GM19328 (cell line): ENCODE results near the gene DIP2C.
"Not testable (repeated sequence)": the region's sequence is repeated elsewhere in the genome, so short reads cannot be mapped to it uniquely, and the experiment has no call there.

Experiments used
- ATAC-seq: cut with Tn5 transposase; IDR thresholded peaks from one replicate; pipeline ENCODE4 v1.9.1; 2021; ENCODE audit warnings: mild to moderate bottlenecking, moderate library complexity; ENCODE audit not compliant: unreplicated experiment

The DIP2C gene

DNA sequence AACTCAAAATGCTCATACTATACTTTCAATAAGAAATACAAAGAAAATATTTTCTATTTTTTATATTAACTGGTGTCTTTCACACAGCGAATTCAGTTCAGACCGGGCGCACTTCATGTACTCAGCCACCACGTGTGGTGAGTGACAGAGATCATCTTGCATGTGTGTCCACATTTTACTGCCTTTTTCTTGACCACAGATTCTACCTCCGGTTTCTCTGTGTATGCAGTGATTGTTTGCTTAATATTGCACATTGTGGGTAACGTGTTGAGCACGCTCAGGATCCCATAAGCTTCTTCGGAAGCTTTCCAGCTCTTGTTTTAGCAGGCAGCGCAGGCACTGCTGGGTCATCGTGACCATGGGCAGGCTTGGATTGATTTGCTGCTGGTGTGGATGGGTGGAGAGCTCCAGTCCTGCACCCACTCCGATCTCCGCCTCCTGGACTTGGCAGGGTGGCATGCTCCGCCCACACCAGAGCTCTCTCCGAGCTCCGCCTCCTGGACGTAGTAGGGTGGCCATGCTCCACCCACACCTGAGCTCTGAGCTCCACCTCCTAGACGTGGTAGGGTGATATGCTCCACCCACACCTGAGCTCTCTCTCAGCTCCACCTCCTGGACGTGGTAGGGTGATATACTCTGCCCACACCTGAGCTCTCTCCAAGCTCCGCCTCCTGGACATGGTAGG lies 253.3 kb downstream of the DIP2C start:
- ATAC-seq: no peak

DNA sequence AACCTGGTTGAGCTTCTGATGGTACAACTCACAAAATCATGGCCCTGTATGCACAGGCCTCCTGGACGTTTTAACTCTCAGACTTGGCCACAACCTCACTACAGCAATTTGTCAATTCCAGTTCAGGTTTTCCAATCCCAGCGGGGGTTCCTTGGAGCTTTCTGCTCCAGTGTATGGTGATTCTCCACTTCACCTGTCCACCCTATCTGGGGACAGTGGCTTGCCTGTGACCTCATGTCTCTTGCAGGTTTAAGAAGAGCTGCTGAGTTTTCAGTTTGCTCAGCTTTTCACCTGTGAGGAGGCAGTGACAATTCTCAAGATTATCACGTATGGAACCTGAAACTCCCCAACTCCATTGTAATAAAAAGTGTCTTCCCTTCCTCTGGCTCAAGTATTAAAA lies 254.1 kb downstream of the DIP2C start:
- no peak for ATAC-seq

DNA sequence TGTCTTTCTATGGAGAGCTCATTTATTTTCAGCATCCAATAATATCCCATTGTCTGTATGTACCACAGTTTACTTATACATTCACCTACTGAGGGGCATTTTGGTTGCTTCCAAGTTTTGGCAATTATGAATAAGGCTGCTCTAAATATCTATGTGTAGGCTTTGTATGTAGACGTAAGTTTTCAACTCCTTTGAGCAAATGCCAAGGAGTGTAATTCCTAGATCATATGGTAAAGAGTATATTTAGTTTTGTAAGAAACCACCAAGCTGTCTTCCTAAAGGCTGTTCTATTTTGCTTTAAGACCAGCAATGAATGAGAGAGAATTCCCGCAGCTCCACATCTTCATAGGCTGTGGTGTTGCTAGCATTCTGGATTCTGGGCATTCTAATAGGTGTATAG lies 259.8 kb downstream of the DIP2C start:
- no peak for ATAC-seq

DNA sequence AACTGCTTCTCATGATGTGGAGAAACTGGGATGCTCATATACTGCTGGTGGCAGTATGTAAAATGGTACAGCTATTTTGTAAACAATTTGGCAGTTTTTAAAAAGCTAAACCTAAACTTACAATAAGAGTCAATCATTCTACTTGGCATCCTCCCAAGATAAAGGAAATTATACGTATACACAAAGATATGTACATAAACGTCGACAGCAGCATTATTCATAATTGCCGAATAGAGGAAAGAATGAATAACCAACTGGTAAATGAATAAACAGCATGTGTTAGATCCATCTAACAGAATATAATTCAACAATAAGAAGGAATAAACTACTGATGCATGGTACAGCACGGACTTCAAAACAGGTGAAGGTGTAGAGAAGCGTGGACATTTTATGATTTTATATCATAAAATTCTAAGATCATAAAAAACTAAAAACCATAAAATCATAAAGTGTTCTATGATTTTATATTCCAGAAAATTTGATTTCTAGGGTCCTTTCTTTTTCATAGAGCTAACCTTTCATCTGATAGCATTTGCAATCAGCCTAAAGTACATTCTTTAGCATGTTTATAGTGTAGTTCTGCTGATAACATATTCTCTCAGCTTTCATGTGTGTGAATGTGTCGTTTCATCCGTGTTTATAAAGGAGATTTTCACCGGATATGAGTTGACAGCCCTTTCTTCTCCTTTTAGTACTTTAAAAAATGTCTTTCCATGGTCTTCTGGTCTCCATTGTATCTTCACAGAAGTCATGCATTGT lies 261.5 kb downstream of the DIP2C start:
- no peak for ATAC-seq

DNA sequence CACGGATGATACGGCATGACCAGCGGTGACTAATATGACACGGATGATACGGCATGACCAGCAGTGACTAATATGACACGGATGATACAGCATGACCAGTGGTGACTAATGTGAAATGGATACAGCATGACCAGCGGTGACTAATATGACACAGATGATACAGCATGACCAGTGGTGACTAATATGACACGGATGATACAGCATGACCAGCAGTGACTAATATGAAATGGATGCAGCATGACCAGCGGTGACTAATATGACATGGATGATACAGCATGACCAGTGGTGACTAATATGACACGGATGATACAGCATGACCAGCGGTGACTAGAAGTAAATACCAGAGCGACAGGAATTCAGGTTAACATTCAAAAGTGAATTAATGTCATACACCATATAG lies 264.1 kb downstream of the DIP2C start:
- ATAC-seq: not testable (repeated sequence)

DNA sequence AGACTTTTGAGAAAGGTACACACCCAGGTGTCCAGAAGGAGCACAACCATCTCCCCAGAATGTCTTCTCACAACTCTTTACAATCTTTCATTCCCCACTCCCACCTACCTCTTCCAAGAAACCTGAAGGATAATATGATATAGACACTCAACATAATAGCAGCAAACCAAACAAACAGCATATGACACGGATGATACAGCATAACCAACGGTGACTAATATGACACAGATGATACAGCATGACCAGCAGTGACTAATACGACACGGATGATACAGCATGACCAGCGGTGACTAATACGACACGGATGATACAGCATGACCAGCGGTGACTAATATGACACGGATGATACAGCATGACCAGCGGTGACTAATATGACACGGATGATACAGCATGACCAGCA lies 264.7 kb downstream of the DIP2C start:
- ATAC-seq: not testable (repeated sequence)

DNA sequence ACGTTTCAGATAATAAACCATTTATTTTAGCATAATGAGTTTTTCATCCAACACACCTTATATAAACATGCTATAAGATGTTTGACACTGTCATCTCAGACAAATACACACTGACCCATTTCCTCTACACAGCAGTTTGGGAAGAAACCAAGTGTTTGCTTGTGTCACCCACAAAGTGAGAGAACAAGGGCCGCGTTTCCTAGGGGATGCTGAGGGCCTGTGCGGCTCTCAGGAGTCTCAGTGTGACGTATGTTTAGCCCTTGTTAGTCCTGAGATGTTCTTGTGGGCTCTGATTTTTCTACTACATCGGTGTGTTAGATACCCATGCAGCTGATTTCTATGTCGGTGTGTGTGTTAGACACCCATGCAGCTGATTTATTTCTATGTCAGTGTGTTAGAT lies 266.3 kb downstream of the DIP2C start:
- ATAC-seq: no peak

DNA sequence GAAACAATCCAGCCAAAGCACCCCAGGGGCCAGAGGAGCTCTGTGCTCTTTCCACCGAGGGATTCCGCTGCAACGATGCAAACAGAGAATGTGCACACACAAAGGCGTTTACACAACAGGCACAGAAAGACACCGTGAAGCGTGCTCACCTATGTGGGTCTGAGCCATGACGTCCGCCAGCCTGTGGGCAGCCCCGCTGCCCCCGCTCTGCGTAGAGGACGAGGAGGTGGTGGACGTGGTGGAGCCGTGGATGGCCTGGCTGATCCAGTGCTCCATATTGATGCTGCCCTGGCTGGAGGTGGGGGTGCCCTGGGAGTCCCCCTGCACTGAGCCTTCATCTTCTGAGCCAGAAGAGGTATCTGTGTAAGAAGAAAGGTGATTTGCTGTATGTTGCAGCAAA lies 266.8 kb downstream of the DIP2C start:
- no peak for ATAC-seq

DNA sequence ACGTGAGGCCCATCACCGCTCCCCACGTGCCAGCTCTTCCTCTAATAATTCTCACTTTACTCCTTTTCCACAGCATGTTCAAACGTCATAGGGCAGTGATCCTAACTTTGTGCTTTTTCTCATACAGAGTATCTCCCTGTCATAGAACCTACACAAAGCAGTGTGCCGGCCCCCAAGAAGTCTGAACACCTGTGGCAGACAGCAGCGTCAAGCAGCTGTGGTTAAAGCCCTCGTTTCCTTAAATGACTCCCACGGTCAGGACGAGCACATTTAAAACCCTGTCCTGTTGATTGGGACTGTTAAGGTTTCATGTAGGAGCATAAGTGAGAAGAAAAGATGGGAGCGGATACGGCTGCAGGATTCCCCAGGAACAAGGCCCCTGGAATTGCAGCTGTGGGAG lies 267.2 kb downstream of the DIP2C start:
- no peak for ATAC-seq

DNA sequence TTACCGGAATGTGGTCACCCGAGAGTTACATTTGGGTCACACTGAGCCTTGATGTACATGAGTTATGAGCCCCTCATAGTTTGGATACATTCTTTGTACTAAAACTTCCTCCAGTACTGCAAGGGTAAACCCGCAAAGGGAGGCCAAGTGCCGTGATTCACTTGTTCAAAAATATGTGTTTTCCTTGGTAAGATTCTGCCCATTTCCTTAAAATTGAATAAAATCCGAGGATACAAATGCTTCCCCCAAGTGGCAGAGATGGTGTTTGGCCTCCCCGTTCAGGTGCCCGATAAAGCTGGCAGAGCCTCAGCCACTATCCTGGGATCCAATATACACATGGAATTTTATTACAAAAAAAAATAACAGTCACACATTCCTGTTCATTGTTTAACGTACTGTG lies 268.3 kb downstream of the DIP2C start:
- ATAC-seq: no peak

DNA sequence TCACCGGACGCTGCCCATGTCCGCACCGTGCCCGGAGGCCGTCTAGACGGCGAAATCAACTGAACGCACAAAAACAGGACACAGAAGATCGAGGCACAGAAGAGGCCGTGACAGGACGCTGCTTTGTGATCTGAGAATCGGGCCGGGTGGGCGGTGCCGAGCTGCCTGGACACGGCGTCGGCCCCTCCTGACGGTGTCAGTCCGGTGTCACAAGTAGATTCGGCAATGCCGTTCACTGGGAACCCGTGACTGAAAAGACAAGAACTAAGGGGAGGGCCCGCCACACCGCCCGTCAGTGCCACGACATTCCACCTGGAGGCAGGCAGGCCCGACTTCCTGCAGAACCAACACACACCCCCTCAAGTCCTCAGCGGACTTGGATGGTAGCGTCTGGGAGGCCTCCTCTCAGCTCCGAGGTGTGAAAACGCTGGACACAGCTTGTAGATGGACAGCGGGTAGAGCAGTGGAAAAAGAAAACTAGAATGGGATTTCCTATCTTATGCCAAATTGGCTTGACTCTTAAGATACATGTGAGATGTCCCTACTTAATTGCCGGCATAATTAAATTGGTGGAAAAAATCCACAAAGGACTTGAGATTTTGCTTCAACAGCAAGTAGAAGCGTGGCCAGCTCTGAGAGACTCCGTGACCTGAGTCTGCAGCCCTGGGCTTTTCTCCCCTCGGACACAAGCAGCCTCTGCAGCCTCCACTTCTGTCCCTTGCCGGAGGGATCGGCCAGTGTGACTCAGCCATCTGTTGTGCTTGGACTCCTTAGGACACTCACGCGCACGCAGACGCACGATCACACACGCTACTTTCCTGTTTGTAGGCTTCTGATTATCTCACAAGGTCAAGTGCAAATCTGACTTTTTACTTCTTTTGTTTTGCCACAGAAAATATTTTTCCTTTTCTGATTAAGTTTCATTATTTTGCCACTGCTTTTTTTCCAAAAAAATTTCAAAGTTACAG lies 269.0 kb downstream of the DIP2C start:
- ATAC-seq: no peak

DNA sequence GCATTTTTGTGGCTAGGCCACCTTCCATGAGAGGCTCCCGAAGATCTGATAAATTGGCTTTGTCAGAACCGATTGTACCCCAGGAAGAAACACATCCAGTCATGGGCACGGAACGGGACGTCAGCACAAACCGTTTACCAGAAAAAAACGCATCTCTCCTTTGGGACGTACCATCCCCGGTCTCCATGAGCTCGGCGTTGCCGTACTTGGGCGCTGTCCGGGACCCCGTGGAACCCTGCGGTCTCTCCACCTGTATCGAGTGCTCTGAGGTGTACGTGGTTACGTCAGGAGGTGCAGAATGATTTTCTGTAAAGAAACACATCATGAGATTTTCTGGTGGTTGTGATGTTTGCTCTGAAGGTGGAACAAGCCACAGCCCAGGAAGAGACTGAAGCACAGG lies 270.6 kb downstream of the DIP2C start:
- ATAC-seq: no peak

DNA sequence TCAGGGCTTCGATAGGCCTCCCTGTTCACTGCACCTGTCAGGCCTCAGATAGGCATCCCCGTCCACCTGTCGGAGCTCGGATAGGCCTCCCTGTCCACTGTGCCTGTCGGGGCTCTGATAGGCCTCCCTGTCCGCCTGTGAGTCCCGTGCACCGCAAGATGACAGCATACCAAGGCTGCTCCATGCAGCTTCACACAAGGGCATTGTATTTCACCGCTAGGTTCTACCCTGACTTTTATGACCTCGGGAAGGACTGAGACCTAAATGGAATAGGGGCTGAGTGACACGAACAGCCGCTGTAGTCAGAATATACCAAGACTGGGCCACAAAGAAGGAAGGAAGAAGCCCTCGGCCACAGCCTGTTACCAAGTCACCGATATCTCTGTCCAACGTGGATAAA lies 271.2 kb downstream of the DIP2C start:
- ATAC-seq: no peak

DNA sequence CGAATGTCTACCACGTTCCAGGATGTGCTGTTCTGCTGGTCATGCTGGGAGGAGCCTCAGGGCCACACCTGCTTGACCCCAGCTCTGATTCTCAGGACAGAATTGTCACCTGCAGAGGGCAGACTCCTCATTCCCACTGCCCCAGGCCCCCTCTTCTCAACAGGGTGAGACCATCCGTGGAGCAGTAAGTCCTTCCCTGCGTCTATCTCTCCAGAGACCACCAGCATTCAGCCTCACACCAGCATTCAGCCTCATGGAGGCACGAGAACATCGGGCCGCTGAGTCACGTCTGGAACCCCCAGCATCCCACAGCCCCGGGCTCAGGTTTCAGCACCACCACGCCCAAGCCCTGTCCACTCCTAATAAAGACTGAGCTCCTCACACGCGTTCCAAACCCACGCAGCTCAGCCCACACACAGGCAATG lies 273.4 kb downstream of the DIP2C start:
- no peak for ATAC-seq

DNA sequence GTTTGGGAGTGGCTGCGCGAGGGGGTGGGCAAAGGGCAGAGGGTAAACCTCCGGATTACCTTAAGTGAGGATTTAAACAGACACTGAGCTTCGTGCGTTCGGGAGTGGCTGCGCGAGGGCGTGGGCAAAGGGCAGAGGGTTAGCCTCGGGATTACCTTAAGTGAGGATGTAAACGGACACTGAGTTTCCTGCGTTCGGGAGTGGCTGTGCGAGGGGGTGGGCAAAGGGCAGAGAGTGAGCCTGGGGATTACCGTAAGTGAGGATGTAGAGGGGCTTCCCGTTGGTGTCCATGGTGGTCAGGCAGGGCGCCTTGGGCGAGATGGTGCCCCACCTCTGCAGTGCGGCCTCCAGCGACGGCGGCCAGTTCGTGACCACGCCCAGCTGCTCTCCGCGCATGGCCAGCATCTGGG lies 275.8 kb downstream of the DIP2C start:
- no peak for ATAC-seq

DNA sequence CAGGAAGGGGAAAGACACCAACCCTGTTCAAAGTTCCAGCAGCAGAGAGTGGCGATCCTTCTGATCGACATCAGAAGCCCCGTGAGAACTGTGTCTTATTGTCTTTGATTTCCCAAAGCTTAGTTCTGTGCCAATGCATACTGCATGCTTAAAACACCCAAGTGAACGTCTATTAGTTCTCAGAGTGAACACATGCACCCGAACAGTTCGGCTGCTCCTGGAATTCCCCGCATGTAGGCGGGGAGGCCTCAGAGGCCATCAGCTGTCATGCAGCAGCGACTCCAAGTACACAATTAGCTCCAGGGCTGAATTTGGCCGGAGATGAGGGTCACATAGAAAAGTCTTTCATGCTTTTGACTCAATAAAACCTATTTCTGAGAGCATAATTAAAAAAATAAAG lies 277.4 kb downstream of the DIP2C start:
- ATAC-seq: no peak

DNA sequence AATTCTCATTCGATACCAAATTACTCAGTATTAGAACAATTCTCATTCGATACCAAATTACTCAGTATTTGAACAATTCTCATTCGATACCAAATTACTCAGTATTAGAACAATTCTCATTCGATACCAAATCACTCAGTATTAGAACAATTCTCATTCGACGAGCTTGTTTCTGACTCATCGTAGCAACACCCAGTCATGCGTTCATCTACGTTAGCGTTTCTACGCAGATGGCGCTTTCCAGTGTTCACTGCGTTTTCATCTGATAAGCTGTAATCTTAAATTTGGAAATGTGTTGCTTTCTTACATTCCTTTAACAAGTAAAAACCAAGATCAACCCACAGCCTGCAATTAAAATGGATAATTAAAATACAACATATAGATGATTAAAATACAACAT lies 277.9 kb downstream of the DIP2C start:
- no peak for ATAC-seq

DNA sequence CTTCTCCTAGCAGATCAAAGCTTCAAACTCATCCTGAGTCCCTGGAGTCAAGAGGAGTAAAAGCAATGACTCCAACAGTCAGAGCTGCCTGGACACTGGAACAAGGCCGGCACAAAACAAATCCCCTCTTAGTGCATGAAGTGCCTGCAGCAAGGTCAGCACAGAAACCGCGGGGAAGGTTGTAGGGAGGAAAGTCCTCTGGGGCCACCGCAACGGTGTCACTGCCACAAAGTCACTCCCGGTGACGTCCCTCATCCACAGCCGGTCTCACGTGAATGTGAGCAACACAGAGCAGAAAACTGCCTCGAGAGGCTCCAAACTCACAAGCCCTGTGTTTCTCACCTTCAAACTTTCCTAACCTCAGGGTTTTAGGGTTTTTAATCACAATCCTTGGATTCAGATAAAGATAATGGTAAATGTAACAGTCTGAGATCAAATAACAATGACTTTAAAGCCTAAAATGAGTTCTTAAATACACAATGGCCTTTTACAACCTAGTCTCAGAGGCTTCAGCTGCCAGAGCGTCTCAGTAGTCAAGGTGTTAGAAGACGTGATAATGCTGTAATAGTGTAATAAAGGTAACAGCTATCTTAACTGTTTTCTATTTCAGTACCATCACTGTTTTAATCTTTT lies 279.9 kb downstream of the DIP2C start:
- ATAC-seq: no peak

DNA sequence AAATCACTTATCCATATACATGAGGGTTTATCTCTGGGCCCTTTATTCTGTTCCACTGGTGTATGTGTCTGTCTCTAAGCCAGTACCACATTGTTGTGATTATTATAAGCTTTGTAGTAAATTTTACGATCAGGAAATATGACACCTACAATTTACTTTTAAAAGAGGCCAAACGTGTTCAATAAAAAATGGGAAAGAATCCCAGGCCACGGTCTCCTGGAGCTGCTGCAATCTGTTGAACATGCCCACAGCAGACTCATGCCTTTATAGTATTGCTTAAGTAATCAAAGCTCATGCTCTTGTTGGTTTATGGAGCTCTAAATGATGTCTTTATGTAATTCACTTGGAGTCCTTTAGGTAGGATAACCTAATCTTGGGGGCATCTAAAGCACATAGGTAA lies 281.2 kb downstream of the DIP2C start:
- no peak for ATAC-seq

DNA sequence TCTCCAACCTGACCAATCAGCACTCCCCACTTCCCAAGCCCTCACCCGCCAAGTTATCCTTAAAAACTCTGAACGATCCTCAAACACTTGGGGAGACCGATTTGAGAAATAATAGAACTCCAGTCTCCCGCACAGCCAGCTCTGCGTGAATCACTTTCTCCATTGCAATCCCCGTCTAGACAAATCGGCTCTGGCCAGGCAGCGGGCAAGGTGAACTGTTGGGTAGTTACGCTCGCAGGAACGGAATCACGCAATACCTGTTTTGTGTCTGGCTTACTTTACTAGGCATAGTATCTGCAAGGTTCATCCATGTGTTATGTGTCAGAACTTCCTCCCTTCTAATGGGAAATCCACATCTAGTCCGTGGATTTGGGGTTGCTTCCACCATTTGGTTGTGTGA lies 282.5 kb downstream of the DIP2C start:
- ATAC-seq: no peak

DNA sequence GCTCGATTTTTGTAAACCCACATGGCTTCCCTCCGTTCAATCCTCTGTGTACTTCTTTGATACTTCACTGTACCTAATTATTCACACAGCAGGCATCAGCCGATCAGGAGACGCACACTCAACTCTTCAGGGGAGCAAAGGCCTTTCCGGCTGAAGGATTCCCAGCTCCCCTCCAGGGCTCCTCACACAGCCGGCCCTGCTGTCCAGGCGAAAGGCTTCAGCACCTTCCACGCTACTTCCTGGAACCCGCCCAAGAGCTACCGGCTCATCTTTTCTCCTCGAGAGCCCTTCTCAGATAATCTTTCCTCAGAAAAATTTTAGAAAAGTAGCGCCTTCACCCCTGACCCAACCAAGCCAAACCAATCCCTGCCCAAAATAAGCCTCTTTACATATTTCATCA lies 283.8 kb downstream of the DIP2C start:
- ATAC-seq: no peak
